ENCODE results near the gene TSN. TPM values are rescaled to one million over a fixed set of nuclear protein-coding genes. Genes with fewer than 3 reads are reported as not detected.

The TSN gene
- total and polyA plus RNA-seq, 10 of the 15 experiments (the other 5 are each of a cell fraction or from before 2014, with no cell fraction given): 45.6 to 102 (median 59.2) TPM

DNA sequence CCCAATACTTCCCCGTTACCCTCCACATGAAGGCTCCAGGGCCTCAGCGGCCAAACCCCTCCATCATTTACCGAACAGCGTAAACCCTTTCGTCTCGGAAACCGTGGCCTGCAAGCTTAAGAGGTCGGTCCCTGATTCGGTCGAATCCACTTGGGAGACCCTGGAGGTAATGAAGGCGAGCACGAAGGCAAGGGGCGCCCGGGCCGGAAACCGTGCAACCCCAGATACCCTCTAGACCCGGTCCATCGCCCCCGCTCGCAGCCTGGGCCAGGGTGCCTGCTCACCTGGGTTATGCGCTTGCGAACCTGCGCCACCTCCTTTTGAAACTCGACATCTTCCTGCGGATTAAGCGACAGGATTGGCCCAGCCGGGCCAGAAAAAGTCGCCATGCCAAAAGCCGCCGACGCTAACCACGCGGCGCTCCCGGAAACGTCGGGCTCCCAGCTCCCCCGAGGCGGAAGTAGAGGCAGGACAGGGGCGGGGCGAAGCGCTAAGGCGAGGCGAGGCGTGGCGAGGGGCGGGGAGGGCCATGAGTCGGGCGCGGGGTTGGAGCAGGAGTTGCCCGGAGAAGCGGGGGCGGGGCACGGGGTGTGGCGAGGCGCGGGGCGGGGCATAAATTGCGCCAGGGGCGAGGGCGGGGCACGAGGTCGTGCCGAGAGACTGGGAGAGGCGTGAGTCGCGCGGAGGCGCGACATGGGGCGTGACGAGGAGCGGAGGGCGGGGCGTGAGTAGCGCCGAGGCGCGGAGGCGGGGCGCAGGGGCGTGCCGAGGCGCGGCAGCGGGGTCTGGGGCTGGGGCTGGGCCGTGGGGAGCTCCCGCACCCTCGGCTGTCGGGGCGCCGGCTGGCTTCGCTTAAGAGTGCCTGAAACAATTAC lies 18.8 kb upstream of the TSN start, which contains the start of gene NIFK (continued):
- TF ChIP-seq, protein P1, sequence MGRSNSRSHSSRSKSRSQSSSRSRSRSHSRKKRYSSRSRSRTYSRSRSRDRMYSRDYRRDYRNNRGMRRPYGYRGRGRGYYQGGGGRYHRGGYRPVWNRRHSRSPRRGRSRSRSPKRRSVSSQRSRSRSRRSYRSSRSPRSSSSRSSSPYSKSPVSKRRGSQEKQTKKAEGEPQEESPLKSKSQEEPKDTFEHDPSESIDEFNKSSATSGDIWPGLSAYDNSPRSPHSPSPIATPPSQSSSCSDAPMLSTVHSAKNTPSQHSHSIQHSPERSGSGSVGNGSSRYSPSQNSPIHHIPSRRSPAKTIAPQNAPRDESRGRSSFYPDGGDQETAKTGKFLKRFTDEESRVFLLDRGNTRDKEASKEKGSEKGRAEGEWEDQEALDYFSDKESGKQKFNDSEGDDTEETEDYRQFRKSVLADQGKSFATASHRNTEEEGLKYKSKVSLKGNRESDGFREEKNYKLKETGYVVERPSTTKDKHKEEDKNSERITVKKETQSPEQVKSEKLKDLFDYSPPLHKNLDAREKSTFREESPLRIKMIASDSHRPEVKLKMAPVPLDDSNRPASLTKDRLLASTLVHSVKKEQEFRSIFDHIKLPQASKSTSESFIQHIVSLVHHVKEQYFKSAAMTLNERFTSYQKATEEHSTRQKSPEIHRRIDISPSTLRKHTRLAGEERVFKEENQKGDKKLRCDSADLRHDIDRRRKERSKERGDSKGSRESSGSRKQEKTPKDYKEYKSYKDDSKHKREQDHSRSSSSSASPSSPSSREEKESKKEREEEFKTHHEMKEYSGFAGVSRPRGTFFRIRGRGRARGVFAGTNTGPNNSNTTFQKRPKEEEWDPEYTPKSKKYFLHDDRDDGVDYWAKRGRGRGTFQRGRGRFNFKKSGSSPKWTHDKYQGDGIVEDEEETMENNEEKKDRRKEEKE (IDR thresholded peaks at IDR 0.05): no peak
- TF ChIP-seq, protein P2, sequence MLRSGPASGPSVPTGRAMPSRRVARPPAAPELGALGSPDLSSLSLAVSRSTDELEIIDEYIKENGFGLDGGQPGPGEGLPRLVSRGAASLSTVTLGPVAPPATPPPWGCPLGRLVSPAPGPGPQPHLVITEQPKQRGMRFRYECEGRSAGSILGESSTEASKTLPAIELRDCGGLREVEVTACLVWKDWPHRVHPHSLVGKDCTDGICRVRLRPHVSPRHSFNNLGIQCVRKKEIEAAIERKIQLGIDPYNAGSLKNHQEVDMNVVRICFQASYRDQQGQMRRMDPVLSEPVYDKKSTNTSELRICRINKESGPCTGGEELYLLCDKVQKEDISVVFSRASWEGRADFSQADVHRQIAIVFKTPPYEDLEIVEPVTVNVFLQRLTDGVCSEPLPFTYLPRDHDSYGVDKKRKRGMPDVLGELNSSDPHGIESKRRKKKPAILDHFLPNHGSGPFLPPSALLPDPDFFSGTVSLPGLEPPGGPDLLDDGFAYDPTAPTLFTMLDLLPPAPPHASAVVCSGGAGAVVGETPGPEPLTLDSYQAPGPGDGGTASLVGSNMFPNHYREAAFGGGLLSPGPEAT (IDR thresholded peaks at IDR 0.05; ENCODE audit: low read depth): peak; percentile 59; the same call in 1 of the 2 replicates
- TF ChIP-seq CBX3 (IDR thresholded peaks at IDR 0.05; ENCODE audit: borderline replicate concordance, low read depth) (no peak), PAX5 (IDR thresholded peaks at IDR 0.05; ENCODE audit: borderline replicate concordance, low read depth, low read length) (no peak), RCOR1 (conservative IDR thresholded peaks at IDR 0.05; ENCODE audit: low read depth, low read length) (no peak), RAD51 (IDR thresholded peaks at IDR 0.05) (no peak), CEBPB (IDR thresholded peaks at IDR 0.05; ENCODE audit: borderline replicate concordance in 1 of 2, low read depth in 2 of 2, low read length in 2 of 2) (no peak), IRF4 (IDR thresholded peaks at IDR 0.05; ENCODE audit: low read depth, low read length) (no peak), CREB1 (IDR thresholded peaks at IDR 0.05; ENCODE audit: low read depth) (peak; percentile 83), SUPT20H (IDR thresholded peaks at IDR 0.05; ENCODE audit: borderline replicate concordance, control insufficient read depth, low read depth, low read length) (no peak), CHD4 (IDR thresholded peaks at IDR 0.05) (no peak), HDGF (IDR thresholded peaks at IDR 0.05) (no peak), JUND (IDR thresholded peaks at IDR 0.05; ENCODE audit: low read depth, low read length) (no peak), MEF2B (IDR thresholded peaks at IDR 0.05; ENCODE audit: partially characterized antibody, poor library complexity, severe bottlenecking) (no peak), SUZ12 (IDR thresholded peaks at IDR 0.05; ENCODE audit: unreplicated experiment) (no peak), SP1 (IDR thresholded peaks at IDR 0.05; ENCODE audit: low read depth, low read length) (peak; percentile 38), POLR2A (IDR thresholded peaks at IDR 0.05; ENCODE audit: low read depth, low read length) (peak; percentile 91)
- TF ChIP-seq, protein P3, sequence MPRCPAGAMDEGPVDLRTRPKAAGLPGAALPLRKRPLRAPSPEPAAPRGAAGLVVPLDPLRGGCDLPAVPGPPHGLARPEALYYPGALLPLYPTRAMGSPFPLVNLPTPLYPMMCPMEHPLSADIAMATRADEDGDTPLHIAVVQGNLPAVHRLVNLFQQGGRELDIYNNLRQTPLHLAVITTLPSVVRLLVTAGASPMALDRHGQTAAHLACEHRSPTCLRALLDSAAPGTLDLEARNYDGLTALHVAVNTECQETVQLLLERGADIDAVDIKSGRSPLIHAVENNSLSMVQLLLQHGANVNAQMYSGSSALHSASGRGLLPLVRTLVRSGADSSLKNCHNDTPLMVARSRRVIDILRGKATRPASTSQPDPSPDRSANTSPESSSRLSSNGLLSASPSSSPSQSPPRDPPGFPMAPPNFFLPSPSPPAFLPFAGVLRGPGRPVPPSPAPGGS (IDR thresholded peaks at IDR 0.05; ENCODE audit: borderline replicate concordance, insufficient read depth, low read depth, low read length, poor library complexity, severe bottlenecking): no peak
- TF ChIP-seq, protein P4, sequence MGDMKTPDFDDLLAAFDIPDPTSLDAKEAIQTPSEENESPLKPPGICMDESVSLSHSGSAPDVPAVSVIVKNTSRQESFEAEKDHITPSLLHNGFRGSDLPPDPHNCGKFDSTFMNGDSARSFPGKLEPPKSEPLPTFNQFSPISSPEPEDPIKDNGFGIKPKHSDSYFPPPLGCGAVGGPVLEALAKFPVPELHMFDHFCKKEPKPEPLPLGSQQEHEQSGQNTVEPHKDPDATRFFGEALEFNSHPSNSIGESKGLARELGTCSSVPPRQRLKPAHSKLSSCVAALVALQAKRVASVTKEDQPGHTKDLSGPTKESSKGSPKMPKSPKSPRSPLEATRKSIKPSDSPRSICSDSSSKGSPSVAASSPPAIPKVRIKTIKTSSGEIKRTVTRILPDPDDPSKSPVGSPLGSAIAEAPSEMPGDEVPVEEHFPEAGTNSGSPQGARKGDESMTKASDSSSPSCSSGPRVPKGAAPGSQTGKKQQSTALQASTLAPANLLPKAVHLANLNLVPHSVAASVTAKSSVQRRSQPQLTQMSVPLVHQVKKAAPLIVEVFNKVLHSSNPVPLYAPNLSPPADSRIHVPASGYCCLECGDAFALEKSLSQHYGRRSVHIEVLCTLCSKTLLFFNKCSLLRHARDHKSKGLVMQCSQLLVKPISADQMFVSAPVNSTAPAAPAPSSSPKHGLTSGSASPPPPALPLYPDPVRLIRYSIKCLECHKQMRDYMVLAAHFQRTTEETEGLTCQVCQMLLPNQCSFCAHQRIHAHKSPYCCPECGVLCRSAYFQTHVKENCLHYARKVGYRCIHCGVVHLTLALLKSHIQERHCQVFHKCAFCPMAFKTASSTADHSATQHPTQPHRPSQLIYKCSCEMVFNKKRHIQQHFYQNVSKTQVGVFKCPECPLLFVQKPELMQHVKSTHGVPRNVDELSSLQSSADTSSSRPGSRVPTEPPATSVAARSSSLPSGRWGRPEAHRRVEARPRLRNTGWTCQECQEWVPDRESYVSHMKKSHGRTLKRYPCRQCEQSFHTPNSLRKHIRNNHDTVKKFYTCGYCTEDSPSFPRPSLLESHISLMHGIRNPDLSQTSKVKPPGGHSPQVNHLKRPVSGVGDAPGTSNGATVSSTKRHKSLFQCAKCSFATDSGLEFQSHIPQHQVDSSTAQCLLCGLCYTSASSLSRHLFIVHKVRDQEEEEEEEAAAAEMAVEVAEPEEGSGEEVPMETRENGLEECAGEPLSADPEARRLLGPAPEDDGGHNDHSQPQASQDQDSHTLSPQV (IDR thresholded peaks at IDR 0.05): no peak
- TF ChIP-seq, protein P5, sequence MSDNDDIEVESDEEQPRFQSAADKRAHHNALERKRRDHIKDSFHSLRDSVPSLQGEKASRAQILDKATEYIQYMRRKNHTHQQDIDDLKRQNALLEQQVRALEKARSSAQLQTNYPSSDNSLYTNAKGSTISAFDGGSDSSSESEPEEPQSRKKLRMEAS (IDR thresholded peaks at IDR 0.05; ENCODE audit: low read depth, low read length): peak; percentile 95
